WTC11 (cell line): ENCODE measurements around the gene P2RY11. TPM values are rescaled to one million over a fixed set of nuclear protein-coding genes. Genes with fewer than 3 reads are reported as not detected.

Source experiments
- ATAC-seq: fragments of 200-7000 bp; cut with Tn5 transposase; 2 replicates; pipeline ENCODE4 v1.10.0; 2021; ENCODE audit warnings: mild to moderate bottlenecking, moderate library complexity
- CTCF ChIA-PET: fragments of 300-600 bp; sonication (Branson Sonifier 250); formaldehyde crosslinking; loops from one replicate; lab custom pipeline; 2021; ENCODE audit warnings: antibody characterized with exemption; lab: Charles Lee
- POLR2A ChIA-PET: fragments of 350-600 bp; sonication (Branson Sonifier 250); formaldehyde crosslinking; loops from one replicate; lab custom pipeline; 2021; ENCODE audit warnings: antibody characterized with exemption; lab: Charles Lee
- DNase-seq: peaks from one replicate; pipeline ENCODE4 v3.0.0; 2021; ENCODE audit warnings: low spot score
- H3K27ac Mint-ChIP-seq: 2 replicates; pipeline ENCODE4 v1.8.0; 2021; ENCODE audit warnings: mixed read lengths
- H3K27me3 Mint-ChIP-seq: 2 replicates; pipeline ENCODE4 v1.8.0; 2021; ENCODE audit warnings: low read depth, mild to moderate bottlenecking, moderate library complexity, mixed read lengths
- H3K36me3 Mint-ChIP-seq: 2 replicates; pipeline ENCODE4 v1.8.0; 2021; ENCODE audit warnings: mixed read lengths
- H3K4me1 Mint-ChIP-seq: 2 replicates; pipeline ENCODE4 v1.8.0; 2022; ENCODE audit warnings: mixed read lengths
- H3K4me3 Mint-ChIP-seq: 2 replicates; pipeline ENCODE4 v1.8.0; 2021; ENCODE audit warnings: mild to moderate bottlenecking, moderate library complexity, mixed read lengths
- H3K9me3 Mint-ChIP-seq: 2 replicates; pipeline ENCODE4 v1.8.0; 2021; ENCODE audit warnings: mixed read lengths
- AFF4 ChIP-seq: sonication (generic); formaldehyde crosslinking; IDR thresholded peaks from 2 replicates; pipeline ENCODE4 v1.8.1; 2023; ENCODE audit warnings: mild to moderate bottlenecking, missing genetic modification reagents, borderline replicate concordance
- ATF1 ChIP-seq: sonication (generic); formaldehyde crosslinking; IDR thresholded peaks from 2 replicates; pipeline ENCODE4 v1.8.1; 2023; ENCODE audit warnings: mild to moderate bottlenecking, moderate library complexity, missing genetic modification reagents
- ATF6 ChIP-seq: sonication (generic); formaldehyde crosslinking; IDR thresholded peaks from 2 replicates; pipeline ENCODE4 v1.8.1; 2023; ENCODE audit warnings: mild to moderate bottlenecking, missing genetic modification reagents
- CBFB ChIP-seq: sonication (generic); formaldehyde crosslinking; IDR thresholded peaks from 2 replicates; pipeline ENCODE4 v1.8.1; 2022; ENCODE audit warnings: mild to moderate bottlenecking, low read depth, missing genetic modification reagents
- CDX4 ChIP-seq: fragments of 250-450 bp; sonication (Bioruptor Pico); IDR thresholded peaks from 2 replicates; pipeline ENCODE4 v1.9.0; 2021; ENCODE audit warnings: moderate library complexity, mild to moderate bottlenecking, inconsistent platforms, borderline replicate concordance
- CREB1 ChIP-seq: sonication (generic); formaldehyde crosslinking; IDR thresholded peaks from 2 replicates; pipeline ENCODE4 v1.8.0; 2023; ENCODE audit warnings: mild to moderate bottlenecking, missing genetic modification reagents
- CTCF ChIP-seq: fragments of 200-600 bp; IDR thresholded peaks from 2 replicates; pipeline ENCODE4 v1.8.0; 2022; ENCODE audit warnings: antibody characterized with exemption
- ERG ChIP-seq: fragments of 250-450 bp; sonication (Bioruptor Pico); IDR thresholded peaks from 2 replicates; pipeline ENCODE4 v1.8.0; 2021; ENCODE audit warnings: mild to moderate bottlenecking
- GRHL2 ChIP-seq: fragments of 250-450 bp; sonication (Bioruptor Pico); IDR thresholded peaks from 2 replicates; pipeline ENCODE4 v1.8.0; 2022; ENCODE audit warnings: mild to moderate bottlenecking, moderate library complexity; ENCODE audit not compliant: insufficient replicate concordance, severe bottlenecking
- MYBL2 ChIP-seq: sonication (generic); formaldehyde crosslinking; IDR thresholded peaks from 2 replicates; pipeline ENCODE4 v1.8.1; 2023; ENCODE audit warnings: mild to moderate bottlenecking, moderate library complexity, missing genetic modification reagents
- OVOL2 ChIP-seq: fragments of 250-450 bp; sonication (Bioruptor Pico); IDR thresholded peaks from 2 replicates; pipeline ENCODE4 v1.9.0; 2021; ENCODE audit warnings: mild to moderate bottlenecking, borderline replicate concordance
- PREB ChIP-seq: sonication (generic); formaldehyde crosslinking; IDR thresholded peaks from 2 replicates; pipeline ENCODE4 v1.8.1; 2022; ENCODE audit warnings: mild to moderate bottlenecking, missing genetic modification reagents, moderate library complexity, borderline replicate concordance
- RORB ChIP-seq: fragments of 250-450 bp; sonication (Bioruptor Pico); IDR thresholded peaks from 2 replicates; pipeline ENCODE4 v1.9.0; 2021; ENCODE audit warnings: mild to moderate bottlenecking
- TCF7 ChIP-seq: sonication (generic); formaldehyde crosslinking; IDR thresholded peaks from 2 replicates; pipeline ENCODE4 v1.8.0; 2022; ENCODE audit warnings: mild to moderate bottlenecking, low read depth, missing genetic modification reagents, moderate library complexity
- ZNF121 ChIP-seq: sonication (generic); formaldehyde crosslinking; IDR thresholded peaks from 2 replicates; pipeline ENCODE4 v1.8.0; 2023; ENCODE audit warnings: missing genetic modification reagents
- ZNF138 ChIP-seq: sonication (generic); formaldehyde crosslinking; conservative IDR thresholded peaks from 2 replicates; pipeline ENCODE4 v1.8.1; 2022; ENCODE audit warnings: mild to moderate bottlenecking, moderate library complexity, missing genetic modification reagents
- total RNA-seq: library from RNA; stranded (reverse); gene quantifications from 3 replicates; pipeline ENCODE4 v1.2.3, GENCODE V29; 2021

P2RY11 gene
- total RNA-seq, 1 experiment from 2014 or later, result 21.0 TPM

- ChIA-PET POLR2A (interaction anchor here (1.5 kb wide), 1 partner anchor 13 kb away, joined by 3 read pairs; the partner anchor contains the start of gene PPAN), CTCF (no interaction called here)
- Mint-ChIP-seq H3K36me3 (peaks cover 20% of the 10 kb centered on the region), H3K27me3 (no peaks in the 10 kb centered on the region), H3K9me3 (no peaks in the 10 kb centered on the region), H3K4me1 (peaks cover 4% of the 10 kb centered on the region; the same call in 1 of the 2 replicates), H3K4me3 (peak overlapping the region; percentile 96), H3K27ac (peak overlapping the region; percentile 81)
- no peak for DNase-seq
- no peak for TF ChIP-seq ZNF121 (CRISPR knock-in tag)
- no peak for TF ChIP-seq ATF1 (CRISPR knock-in tag)
- TF ChIP-seq ATF6 (CRISPR knock-in tag), result no peak
- no peak for TF ChIP-seq CTCF
- ATAC-seq, result no peak
Measured at GRCh38 chr19:10118960-10119359, 7.5 kb downstream of the P2RY11 start.

GRCh38 chr19:10120538-10121189 is 9.2 kb downstream of the P2RY11 start:
- H3K4me3 Mint-ChIP-seq, result no peak overlapping the region
- no peaks in the 10 kb centered on the region for H3K27me3 Mint-ChIP-seq
- H3K4me1 Mint-ChIP-seq, result peaks cover 4% of the 10 kb centered on the region; the same call in 1 of the 2 replicates
- ATAC-seq (no peak), DNase-seq (no peak)
- TF ChIP-seq MYBL2 (CRISPR knock-in tag), result no peak
- no peak for TF ChIP-seq TCF7 (CRISPR knock-in tag)
- TF ChIP-seq CDX4 (CRISPR knock-in tag), result no peak
- TF ChIP-seq ZNF121 (CRISPR knock-in tag), result peak; percentile 65; the same call in 1 of the 2 replicates
- TF ChIP-seq CREB1, result no peak
- peaks cover 25% of the 10 kb centered on the region for H3K36me3 Mint-ChIP-seq
- H3K9me3 Mint-ChIP-seq, result peaks cover 4% of the 10 kb centered on the region
- H3K27ac Mint-ChIP-seq, result no peak overlapping the region
- CTCF ChIA-PET, result interaction anchor here (0.6 to 2.0 kb wide), 4 partner anchors 22 to 189 kb away, joined by 3 to 6 read pairs (median 4); no protein-coding TSS in a partner anchor
- POLR2A ChIA-PET, result interaction anchor here (0.5 to 1.5 kb wide), 4 partner anchors 15 to 624 kb away, joined by 3 to 4 read pairs (median 3); partner anchors contain the start of gene PPAN

GRCh38 chr19:10122045-10122444 is 10.6 kb downstream of the P2RY11 start:
- Mint-ChIP-seq H3K36me3 (peaks cover 16% of the 10 kb centered on the region), H3K9me3 (peaks cover 4% of the 10 kb centered on the region), H3K4me3 (no peak overlapping the region), H3K4me1 (peaks cover 4% of the 10 kb centered on the region; the same call in 1 of the 2 replicates), H3K27me3 (no peaks in the 10 kb centered on the region), H3K27ac (no peak overlapping the region)
- DNase-seq, result no peak
- CTCF ChIA-PET, result interaction anchor here (0.6 to 2.0 kb wide), 5 partner anchors 9 to 212 kb away, joined by 3 to 6 read pairs (median 4); partner anchors contain the start of gene ICAM1
- no peak for ATAC-seq
- POLR2A ChIA-PET, result interaction anchor here (0.7 kb wide), 1 partner anchor 73 kb away, joined by 5 read pairs; the partner anchor contains the start of gene DNMT1
- TF ChIP-seq OVOL2 (CRISPR knock-in tag), result no peak
- TF ChIP-seq GRHL2 (CRISPR knock-in tag), result no peak
- no peak for TF ChIP-seq RORB (CRISPR knock-in tag)
- TF ChIP-seq ZNF138 (CRISPR knock-in tag), result no peak
- TF ChIP-seq CBFB (CRISPR knock-in tag), result no peak
- TF ChIP-seq AFF4 (CRISPR knock-in tag), result no peak
- no peak for TF ChIP-seq ERG (CRISPR knock-in tag)
- no peak for TF ChIP-seq PREB (CRISPR knock-in tag)
